Tibial nerve (tissue), 4 donors: ENCODE data around the gene ARCN1.

Experiments
- CTCF ChIP-seq, 5 experiments: fragments of 200-600 bp in 3 of 5; fragments of 450-650 bp in 2 of 5; sonication (generic) in 3 of 5; IDR thresholded peaks; one replicate each; pipeline ENCODE4 v1.5.1; 2016 to 2019; ENCODE audit warnings: antibody characterized with exemption in 5 of 5, mild to moderate bottlenecking in 3 of 5, moderate library complexity in 2 of 5
- EP300 ChIP-seq, 2 donors: sonication (generic); formaldehyde crosslinking; IDR thresholded peaks; one replicate each; pipeline ENCODE4 v1.6.1; 2017; ENCODE audit warnings: antibody characterized with exemption in 2 of 2, mild to moderate bottlenecking in 1 of 2
- POLR2A ChIP-seq, 2 donors: fragments of 450-650 bp; IDR thresholded peaks; one replicate each; pipeline ENCODE4 v1.6.1; 2017; ENCODE audit warnings: antibody characterized with exemption in 2 of 2, mild to moderate bottlenecking in 2 of 2, moderate library complexity in 2 of 2

DNA sequence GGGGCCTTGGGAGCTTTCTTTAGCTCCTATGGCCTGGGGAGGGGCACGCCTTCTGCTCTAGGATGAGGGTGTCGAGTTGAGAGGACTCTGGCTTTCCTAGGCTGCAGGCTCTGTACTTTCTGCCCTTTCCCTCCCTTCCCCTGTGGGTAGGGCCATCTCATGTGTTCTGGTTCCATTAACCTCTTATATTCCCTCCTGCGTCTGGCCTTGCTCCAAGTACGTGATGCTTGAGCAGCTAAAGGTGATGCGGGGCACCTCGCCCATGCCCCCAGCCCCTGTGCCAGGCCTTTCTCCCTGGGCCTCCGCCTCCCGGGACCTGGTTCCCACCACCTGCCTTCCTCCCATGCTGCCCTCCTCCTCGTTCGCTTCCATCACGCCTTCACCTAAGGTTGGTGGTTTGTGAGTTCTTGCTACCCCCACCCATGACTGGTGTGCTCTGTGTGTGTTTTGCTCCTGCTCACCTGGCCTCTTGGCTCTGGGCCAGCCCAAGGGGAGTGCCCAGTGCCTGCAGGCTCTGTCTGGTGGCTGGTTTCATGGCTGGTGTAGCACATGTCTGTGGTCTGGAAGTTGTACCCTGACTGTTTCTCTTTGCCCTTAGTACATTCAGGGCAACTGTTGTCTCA is 69.3 kb downstream of the ARCN1 start:
- TF ChIP-seq CTCF (IDR thresholded peaks at IDR 0.05) (no peak), POLR2A (IDR thresholded peaks at IDR 0.05) (no peak), EP300 (IDR thresholded peaks at IDR 0.05) (no peak)
